WTC11 (cell line): ENCODE results near the gene OPTC. TPM values are rescaled to one million over a fixed set of nuclear protein-coding genes. Genes with fewer than 3 reads are reported as not detected.

ENCODE experiments used
- ATAC-seq: fragments of 200-7000 bp; cut with Tn5 transposase; 2 replicates; pipeline ENCODE4 v1.10.0; 2021; ENCODE audit warnings: mild to moderate bottlenecking, moderate library complexity
- CTCF ChIA-PET: fragments of 300-600 bp; sonication (Branson Sonifier 250); formaldehyde crosslinking; loops from one replicate; lab custom pipeline; 2021; ENCODE audit warnings: antibody characterized with exemption; lab: Charles Lee
- POLR2A ChIA-PET: fragments of 350-600 bp; sonication (Branson Sonifier 250); formaldehyde crosslinking; loops from one replicate; lab custom pipeline; 2021; ENCODE audit warnings: antibody characterized with exemption; lab: Charles Lee
- DNase-seq: peaks from one replicate; pipeline ENCODE4 v3.0.0; 2021; ENCODE audit warnings: low spot score
- H3K27ac Mint-ChIP-seq: 2 replicates; pipeline ENCODE4 v1.8.0; 2021; ENCODE audit warnings: mixed read lengths
- H3K27me3 Mint-ChIP-seq: 2 replicates; pipeline ENCODE4 v1.8.0; 2021; ENCODE audit warnings: low read depth, mild to moderate bottlenecking, moderate library complexity, mixed read lengths
- H3K36me3 Mint-ChIP-seq: 2 replicates; pipeline ENCODE4 v1.8.0; 2021; ENCODE audit warnings: mixed read lengths
- H3K4me1 Mint-ChIP-seq: 2 replicates; pipeline ENCODE4 v1.8.0; 2022; ENCODE audit warnings: mixed read lengths
- H3K4me3 Mint-ChIP-seq: 2 replicates; pipeline ENCODE4 v1.8.0; 2021; ENCODE audit warnings: mild to moderate bottlenecking, moderate library complexity, mixed read lengths
- H3K9me3 Mint-ChIP-seq: 2 replicates; pipeline ENCODE4 v1.8.0; 2021; ENCODE audit warnings: mixed read lengths
- ATF1 ChIP-seq: sonication (generic); formaldehyde crosslinking; IDR thresholded peaks from 2 replicates; pipeline ENCODE4 v1.8.1; 2023; ENCODE audit warnings: mild to moderate bottlenecking, moderate library complexity, missing genetic modification reagents
- CDX4 ChIP-seq: fragments of 250-450 bp; sonication (Bioruptor Pico); IDR thresholded peaks from 2 replicates; pipeline ENCODE4 v1.9.0; 2021; ENCODE audit warnings: moderate library complexity, mild to moderate bottlenecking, inconsistent platforms, borderline replicate concordance
- CREB1 ChIP-seq: sonication (generic); formaldehyde crosslinking; IDR thresholded peaks from 2 replicates; pipeline ENCODE4 v1.8.0; 2023; ENCODE audit warnings: mild to moderate bottlenecking, missing genetic modification reagents
- GABPB1 ChIP-seq: sonication (generic); formaldehyde crosslinking; IDR thresholded peaks from 2 replicates; pipeline ENCODE4 v1.8.1; 2023; ENCODE audit warnings: mild to moderate bottlenecking, missing genetic modification reagents
- HMGXB4 ChIP-seq: sonication (generic); formaldehyde crosslinking; IDR thresholded peaks from 2 replicates; pipeline ENCODE4 v1.8.1; 2023; ENCODE audit warnings: mild to moderate bottlenecking, moderate library complexity, missing genetic modification reagents
- JAZF1 ChIP-seq: fragments of 250-450 bp; sonication (Bioruptor Pico); IDR thresholded peaks from 2 replicates; pipeline ENCODE4 v1.9.0; 2021; ENCODE audit warnings: moderate library complexity, mild to moderate bottlenecking, inconsistent platforms
- MLX ChIP-seq: sonication (generic); formaldehyde crosslinking; IDR thresholded peaks from 2 replicates; pipeline ENCODE4 v1.8.1; 2023; ENCODE audit warnings: mild to moderate bottlenecking, missing genetic modification reagents, moderate library complexity
- MYBL2 ChIP-seq: sonication (generic); formaldehyde crosslinking; IDR thresholded peaks from 2 replicates; pipeline ENCODE4 v1.8.1; 2023; ENCODE audit warnings: mild to moderate bottlenecking, moderate library complexity, missing genetic modification reagents
- SMAD3 ChIP-seq: sonication (generic); formaldehyde crosslinking; IDR thresholded peaks from 2 replicates; pipeline ENCODE4 v1.8.0; 2022; ENCODE audit warnings: missing genetic modification reagents, mild to moderate bottlenecking, borderline replicate concordance
- ZBTB21 ChIP-seq: sonication (generic); formaldehyde crosslinking; IDR thresholded peaks from 2 replicates; pipeline ENCODE4 v1.8.1; 2023; ENCODE audit warnings: mild to moderate bottlenecking, missing genetic modification reagents, borderline replicate concordance
- ZNF219 ChIP-seq: sonication (generic); formaldehyde crosslinking; IDR thresholded peaks from 2 replicates; pipeline ENCODE4 v1.8.0; 2023; ENCODE audit warnings: missing genetic modification reagents, mild to moderate bottlenecking, borderline replicate concordance
- ZNF416 ChIP-seq: fragments of 250-450 bp; sonication (Bioruptor Pico); IDR thresholded peaks from 2 replicates; pipeline ENCODE4 v1.9.0; 2021; ENCODE audit warnings: mild to moderate bottlenecking, inconsistent platforms
- ZNF423 ChIP-seq: fragments of 250-450 bp; sonication (Bioruptor Pico); IDR thresholded peaks from 2 replicates; pipeline ENCODE4 v2.1.2; 2022; ENCODE audit warnings: mild to moderate bottlenecking, moderate library complexity
- total RNA-seq: library from RNA; stranded (reverse); gene quantifications from 3 replicates; pipeline ENCODE4 v1.2.3, GENCODE V29; 2021
- TF ChIP-seq, protein P1 (sequence below): sonication (generic); formaldehyde crosslinking; IDR thresholded peaks from 2 replicates; pipeline ENCODE4 v1.8.0; 2022; ENCODE audit warnings: mild to moderate bottlenecking, missing genetic modification reagents
- TF ChIP-seq, protein P2 (sequence below): sonication (generic); formaldehyde crosslinking; IDR thresholded peaks from 2 replicates; pipeline ENCODE4 v1.8.1; 2022; ENCODE audit warnings: missing genetic modification reagents, borderline replicate concordance
- TF ChIP-seq, protein P3 (sequence below): sonication (generic); formaldehyde crosslinking; IDR thresholded peaks from 2 replicates; pipeline ENCODE4 v1.8.0; 2023; ENCODE audit warnings: missing genetic modification reagents
- TF ChIP-seq, protein P4 (sequence below): fragments of 250-450 bp; sonication (Bioruptor Pico); IDR thresholded peaks from 2 replicates; pipeline ENCODE4 v1.9.0; 2021; ENCODE audit warnings: mild to moderate bottlenecking
- TF ChIP-seq, protein P5 (sequence below): sonication (generic); formaldehyde crosslinking; IDR thresholded peaks from 2 replicates; pipeline ENCODE4 v1.8.1; 2023; ENCODE audit warnings: mild to moderate bottlenecking, missing genetic modification reagents, borderline replicate concordance
- TF ChIP-seq, protein P6 (sequence below): sonication (generic); formaldehyde crosslinking; IDR thresholded peaks from 2 replicates; pipeline ENCODE4 v1.8.1; 2022; ENCODE audit warnings: low read depth, mild to moderate bottlenecking, moderate library complexity, missing genetic modification reagents, borderline replicate concordance

OPTC gene
- total RNA-seq, 1 experiment from 2014 or later, result 0.55 TPM

DNA sequence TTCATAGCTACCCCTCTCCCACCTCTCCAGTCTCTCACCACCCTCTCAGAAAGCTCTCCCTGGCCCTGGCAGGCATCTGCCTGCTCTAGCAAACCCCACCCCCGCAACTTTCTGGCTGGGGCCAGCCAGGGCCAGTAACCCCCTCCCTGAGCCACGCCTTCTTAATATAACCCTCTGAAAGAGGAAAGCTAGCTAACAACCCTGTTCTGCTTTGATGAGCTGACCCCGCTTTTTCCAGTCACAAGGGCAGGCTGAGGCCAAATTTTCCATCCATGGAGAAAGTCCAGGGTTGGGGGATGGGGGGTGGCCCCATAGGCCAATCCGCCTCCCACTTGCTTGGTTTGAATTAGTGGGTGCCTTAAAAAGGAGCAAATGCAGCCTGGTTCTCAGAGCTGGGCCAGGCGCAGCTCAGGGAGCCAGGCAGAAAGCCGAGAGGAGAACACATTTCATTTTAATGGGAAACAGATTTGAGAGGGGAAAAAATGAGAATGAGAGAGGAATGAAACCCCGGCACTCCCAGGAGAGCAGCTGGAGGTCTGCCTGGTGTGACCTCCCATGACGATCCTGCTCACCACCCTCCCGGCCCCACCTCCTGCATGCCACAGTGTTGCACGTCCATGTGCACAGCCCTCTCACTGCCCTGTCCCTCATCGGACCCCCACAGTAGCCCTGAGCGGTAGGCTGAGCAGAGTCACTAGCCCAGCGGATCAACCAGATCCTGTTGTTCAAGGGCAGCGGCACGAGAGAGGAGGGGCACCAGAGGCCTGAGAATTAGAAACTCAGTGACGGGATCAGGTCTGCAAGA, 62.3 kb downstream of the OPTC start:
- peak overlapping the region; percentile 81 for H3K27ac Mint-ChIP-seq
- ChIA-PET CTCF (interaction anchor here (0.8 to 2.0 kb wide), 6 partner anchors 28 to 69 kb away, joined by 3 to 6 read pairs (median 3); no protein-coding TSS in a partner anchor), POLR2A (interaction anchor here (0.5 to 1.3 kb wide), 6 partner anchors 16 to 550 kb away, joined by 3 to 4 read pairs (median 3); partner anchors contain the start of gene ATP2B4)
- H3K27me3 Mint-ChIP-seq, result no peaks in the 10 kb centered on the region
- peak; percentile 47 for DNase-seq
- peak; percentile 74 for ATAC-seq
- H3K4me3 Mint-ChIP-seq, result peak overlapping the region; percentile 9
- H3K9me3 Mint-ChIP-seq, result no peaks in the 10 kb centered on the region
- H3K4me1 Mint-ChIP-seq, result peaks cover 41% of the 10 kb centered on the region
- no peaks in the 10 kb centered on the region for H3K36me3 Mint-ChIP-seq
- TF ChIP-seq HMGXB4 (CRISPR knock-in tag), result no peak
- no peak for TF ChIP-seq JAZF1 (CRISPR knock-in tag)
- TF ChIP-seq, protein P1, sequence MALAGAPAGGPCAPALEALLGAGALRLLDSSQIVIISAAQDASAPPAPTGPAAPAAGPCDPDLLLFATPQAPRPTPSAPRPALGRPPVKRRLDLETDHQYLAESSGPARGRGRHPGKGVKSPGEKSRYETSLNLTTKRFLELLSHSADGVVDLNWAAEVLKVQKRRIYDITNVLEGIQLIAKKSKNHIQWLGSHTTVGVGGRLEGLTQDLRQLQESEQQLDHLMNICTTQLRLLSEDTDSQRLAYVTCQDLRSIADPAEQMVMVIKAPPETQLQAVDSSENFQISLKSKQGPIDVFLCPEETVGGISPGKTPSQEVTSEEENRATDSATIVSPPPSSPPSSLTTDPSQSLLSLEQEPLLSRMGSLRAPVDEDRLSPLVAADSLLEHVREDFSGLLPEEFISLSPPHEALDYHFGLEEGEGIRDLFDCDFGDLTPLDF, result no peak
- no peak for TF ChIP-seq ZNF416
- TF ChIP-seq, protein P2, sequence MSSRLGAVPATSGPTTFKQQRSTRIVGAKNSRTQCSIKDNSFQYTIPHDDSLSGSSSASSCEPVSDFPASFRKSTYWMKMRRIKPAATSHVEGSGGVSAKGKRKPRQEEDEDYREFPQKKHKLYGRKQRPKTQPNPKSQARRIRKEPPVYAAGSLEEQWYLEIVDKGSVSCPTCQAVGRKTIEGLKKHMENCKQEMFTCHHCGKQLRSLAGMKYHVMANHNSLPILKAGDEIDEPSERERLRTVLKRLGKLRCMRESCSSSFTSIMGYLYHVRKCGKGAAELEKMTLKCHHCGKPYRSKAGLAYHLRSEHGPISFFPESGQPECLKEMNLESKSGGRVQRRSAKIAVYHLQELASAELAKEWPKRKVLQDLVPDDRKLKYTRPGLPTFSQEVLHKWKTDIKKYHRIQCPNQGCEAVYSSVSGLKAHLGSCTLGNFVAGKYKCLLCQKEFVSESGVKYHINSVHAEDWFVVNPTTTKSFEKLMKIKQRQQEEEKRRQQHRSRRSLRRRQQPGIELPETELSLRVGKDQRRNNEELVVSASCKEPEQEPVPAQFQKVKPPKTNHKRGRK (CRISPR knock-in tag), result no peak
- TF ChIP-seq ZBTB21, result no peak
- TF ChIP-seq ATF1 (CRISPR knock-in tag), result no peak
- TF ChIP-seq ZNF423 (CRISPR knock-in tag), result peak; percentile 47; the same call in 1 of the 2 replicates
- TF ChIP-seq MYBL2 (CRISPR knock-in tag), result no peak

- ATAC-seq (no peak), DNase-seq (no peak)
- Mint-ChIP-seq H3K27me3 (no peaks in the 10 kb centered on the region; the same call in 1 of the 2 replicates), H3K27ac (0 out of 2 replicates have a peak overlapping the region, but pooled peaks have one; percentile 14), H3K36me3 (no peaks in the 10 kb centered on the region), H3K4me3 (no peak overlapping the region), H3K9me3 (no peaks in the 10 kb centered on the region), H3K4me1 (peaks cover 41% of the 10 kb centered on the region)
- POLR2A ChIA-PET, result no interaction called here
- CTCF ChIA-PET, result interaction anchor here (1.0 to 1.4 kb wide), 2 partner anchors 15 to 53 kb away, joined by 3 to 5 read pairs; no protein-coding TSS in a partner anchor
- TF ChIP-seq, protein P1, result no peak
- TF ChIP-seq CDX4 (CRISPR knock-in tag) (no peak), SMAD3 (CRISPR knock-in tag) (no peak), GABPB1 (no peak), ZNF219 (CRISPR knock-in tag) (no peak), MLX (CRISPR knock-in tag) (no peak), CREB1 (CRISPR knock-in tag) (no peak)
- TF ChIP-seq, protein P3, sequence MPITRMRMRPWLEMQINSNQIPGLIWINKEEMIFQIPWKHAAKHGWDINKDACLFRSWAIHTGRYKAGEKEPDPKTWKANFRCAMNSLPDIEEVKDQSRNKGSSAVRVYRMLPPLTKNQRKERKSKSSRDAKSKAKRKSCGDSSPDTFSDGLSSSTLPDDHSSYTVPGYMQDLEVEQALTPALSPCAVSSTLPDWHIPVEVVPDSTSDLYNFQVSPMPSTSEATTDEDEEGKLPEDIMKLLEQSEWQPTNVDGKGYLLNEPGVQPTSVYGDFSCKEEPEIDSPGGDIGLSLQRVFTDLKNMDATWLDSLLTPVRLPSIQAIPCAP, result no peak
- TF ChIP-seq, protein P4, sequence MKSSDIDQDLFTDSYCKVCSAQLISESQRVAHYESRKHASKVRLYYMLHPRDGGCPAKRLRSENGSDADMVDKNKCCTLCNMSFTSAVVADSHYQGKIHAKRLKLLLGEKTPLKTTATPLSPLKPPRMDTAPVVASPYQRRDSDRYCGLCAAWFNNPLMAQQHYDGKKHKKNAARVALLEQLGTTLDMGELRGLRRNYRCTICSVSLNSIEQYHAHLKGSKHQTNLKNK, result no peak
- TF ChIP-seq, protein P5, sequence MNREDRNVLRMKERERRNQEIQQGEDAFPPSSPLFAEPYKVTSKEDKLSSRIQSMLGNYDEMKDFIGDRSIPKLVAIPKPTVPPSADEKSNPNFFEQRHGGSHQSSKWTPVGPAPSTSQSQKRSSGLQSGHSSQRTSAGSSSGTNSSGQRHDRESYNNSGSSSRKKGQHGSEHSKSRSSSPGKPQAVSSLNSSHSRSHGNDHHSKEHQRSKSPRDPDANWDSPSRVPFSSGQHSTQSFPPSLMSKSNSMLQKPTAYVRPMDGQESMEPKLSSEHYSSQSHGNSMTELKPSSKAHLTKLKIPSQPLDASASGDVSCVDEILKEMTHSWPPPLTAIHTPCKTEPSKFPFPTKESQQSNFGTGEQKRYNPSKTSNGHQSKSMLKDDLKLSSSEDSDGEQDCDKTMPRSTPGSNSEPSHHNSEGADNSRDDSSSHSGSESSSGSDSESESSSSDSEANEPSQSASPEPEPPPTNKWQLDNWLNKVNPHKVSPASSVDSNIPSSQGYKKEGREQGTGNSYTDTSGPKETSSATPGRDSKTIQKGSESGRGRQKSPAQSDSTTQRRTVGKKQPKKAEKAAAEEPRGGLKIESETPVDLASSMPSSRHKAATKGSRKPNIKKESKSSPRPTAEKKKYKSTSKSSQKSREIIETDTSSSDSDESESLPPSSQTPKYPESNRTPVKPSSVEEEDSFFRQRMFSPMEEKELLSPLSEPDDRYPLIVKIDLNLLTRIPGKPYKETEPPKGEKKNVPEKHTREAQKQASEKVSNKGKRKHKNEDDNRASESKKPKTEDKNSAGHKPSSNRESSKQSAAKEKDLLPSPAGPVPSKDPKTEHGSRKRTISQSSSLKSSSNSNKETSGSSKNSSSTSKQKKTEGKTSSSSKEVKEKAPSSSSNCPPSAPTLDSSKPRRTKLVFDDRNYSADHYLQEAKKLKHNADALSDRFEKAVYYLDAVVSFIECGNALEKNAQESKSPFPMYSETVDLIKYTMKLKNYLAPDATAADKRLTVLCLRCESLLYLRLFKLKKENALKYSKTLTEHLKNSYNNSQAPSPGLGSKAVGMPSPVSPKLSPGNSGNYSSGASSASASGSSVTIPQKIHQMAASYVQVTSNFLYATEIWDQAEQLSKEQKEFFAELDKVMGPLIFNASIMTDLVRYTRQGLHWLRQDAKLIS (CRISPR knock-in tag), result no peak
- TF ChIP-seq, protein P6, sequence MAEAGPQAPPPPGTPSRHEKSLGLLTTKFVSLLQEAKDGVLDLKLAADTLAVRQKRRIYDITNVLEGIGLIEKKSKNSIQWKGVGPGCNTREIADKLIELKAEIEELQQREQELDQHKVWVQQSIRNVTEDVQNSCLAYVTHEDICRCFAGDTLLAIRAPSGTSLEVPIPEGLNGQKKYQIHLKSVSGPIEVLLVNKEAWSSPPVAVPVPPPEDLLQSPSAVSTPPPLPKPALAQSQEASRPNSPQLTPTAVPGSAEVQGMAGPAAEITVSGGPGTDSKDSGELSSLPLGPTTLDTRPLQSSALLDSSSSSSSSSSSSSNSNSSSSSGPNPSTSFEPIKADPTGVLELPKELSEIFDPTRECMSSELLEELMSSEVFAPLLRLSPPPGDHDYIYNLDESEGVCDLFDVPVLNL, result no peak
These were observed 63.4 kb downstream of the OPTC start for GRCh38 chr1:203557390-203557789.
